A673 (cell line): ENCODE measurements around the gene FAM98C. TPM values are rescaled to one million over a fixed set of nuclear protein-coding genes. Genes with fewer than 3 reads are reported as not detected.

Experiments
- BruUV-seq: library from RNA; stranded (reverse); fragments of 400-500 nt; replicated peaks from 2 replicates; lab custom pipeline; 2021; lab: Mats Ljungman, UMichigan
- CTCF ChIA-PET: fragments of 300-600 bp; sonication (Branson Sonifier 250); formaldehyde crosslinking; loops from one replicate; lab custom pipeline; 2022; ENCODE audit warnings: antibody characterized with exemption; lab: Charles Lee
- POLR2A ChIA-PET: fragments of 300-600 bp; sonication (Branson Sonifier 250); formaldehyde crosslinking; loops from one replicate; lab custom pipeline; 2022; ENCODE audit warnings: antibody characterized with exemption; ENCODE audit not compliant: low non-redundant PET; lab: Charles Lee
- DNase-seq: peaks from one replicate; pipeline ENCODE4 v3.0.0-alpha.2; 2015; ENCODE audit warnings: low spot score
- H3K27ac ChIP-seq: fragments of 200-600 bp; sonication (generic); 2 replicates; pipeline ENCODE4 v1.5.1; 2016; ENCODE audit warnings: mixed run types, low read depth, mild to moderate bottlenecking, mixed read lengths, antibody characterized with exemption, low read length; ENCODE audit not compliant: poor library complexity, severe bottlenecking
- H3K27me3 ChIP-seq: fragments of 200-600 bp; sonication (generic); replicated peaks from 2 replicates; pipeline ENCODE4 v1.6.1; 2017; ENCODE audit warnings: mixed run types, low read depth, mild to moderate bottlenecking, mixed read lengths, antibody characterized with exemption, low read length; ENCODE audit not compliant: insufficient read depth, poor library complexity
- H3K36me3 ChIP-seq: fragments of 200-600 bp; sonication (generic); 2 replicates; pipeline ENCODE4 v1.6.1; 2016; ENCODE audit warnings: mixed run types, mild to moderate bottlenecking, mixed read lengths, antibody characterized with exemption, low read length; ENCODE audit not compliant: insufficient read depth, poor library complexity, severe bottlenecking
- H3K4me1 ChIP-seq: fragments of 200-600 bp; sonication (generic); 2 replicates; pipeline ENCODE4 v1.6.1; 2017; ENCODE audit warnings: mixed run types, mild to moderate bottlenecking, mixed read lengths, antibody characterized with exemption, low read length; ENCODE audit not compliant: insufficient read depth, poor library complexity, severe bottlenecking
- H3K4me3 ChIP-seq: fragments of 200-600 bp; sonication (generic); 2 replicates; pipeline ENCODE4 v1.5.1; 2016; ENCODE audit warnings: low read depth, mixed run types, mild to moderate bottlenecking, mixed read lengths, low read length; ENCODE audit not compliant: poor library complexity, severe bottlenecking
- H3K9me3 ChIP-seq: fragments of 200-600 bp; sonication (generic); 2 replicates; pipeline ENCODE4 v1.6.1; 2016; ENCODE audit warnings: mixed run types, low read depth, mild to moderate bottlenecking, mixed read lengths, antibody characterized with exemption, low read length; ENCODE audit not compliant: poor library complexity, severe bottlenecking
- CTCF ChIP-seq: fragments of 300-800, 200-600 bp; sonication (generic); conservative IDR thresholded peaks from 2 replicates; pipeline ENCODE4 v1.5.1; 2017; ENCODE audit warnings: low read depth, mild to moderate bottlenecking, antibody characterized with exemption, low read length, moderate library complexity, mixed read lengths
- EZH2 ChIP-seq: fragments of 200-600 bp; sonication (generic); IDR thresholded peaks from 2 replicates; pipeline ENCODE4 v1.6.1; 2017; ENCODE audit warnings: borderline replicate concordance, low read depth, mild to moderate bottlenecking, mixed read lengths, antibody characterized with exemption, low read length; ENCODE audit not compliant: poor library complexity, severe bottlenecking
- intact Hi-C: fragments of 100-400 bp; cut with micrococcal nuclease; formaldehyde crosslinking; loops from one replicate; pipeline ENCODE4 v1.10.0; 2022; ENCODE audit not compliant: unreplicated experiment
- total RNA-seq: library from RNA; stranded (reverse); gene quantifications from 2 replicates; pipeline ENCODE4 v1.2.3, GENCODE V29; 2021

The FAM98C gene
- total RNA-seq, 1 experiment from 2014 or later: 11.8 TPM

- intact Hi-C loops: no loop called here
- Histone ChIP-seq H3K9me3 (no peaks in the 10 kb centered on the region), H3K4me3 (no peak overlapping the region), H3K27ac (no peak overlapping the region), H3K27me3 (peaks cover 37% of the 10 kb centered on the region), H3K36me3 (no peaks in the 10 kb centered on the region), H3K4me1 (no peaks in the 10 kb centered on the region)
- CTCF ChIA-PET: interaction anchor here (0.6 kb wide), 1 partner anchor 459 kb away, joined by 4 read pairs; no protein-coding TSS in a partner anchor
- TF ChIP-seq EZH2: no peak
- TF ChIP-seq CTCF: no peak
- no TSS peak for BruUV-seq
- no peak for DNase-seq
- POLR2A ChIA-PET: no interaction called here
These were observed 43.5 kb upstream of the FAM98C start for GRCh38 chr19:38359242-38360021.

- intact Hi-C loops: no loop called here
- no peaks in the 10 kb centered on the region for H3K36me3 ChIP-seq
- peaks cover 37% of the 10 kb centered on the region for H3K27me3 ChIP-seq
- no peak overlapping the region for H3K27ac ChIP-seq
- H3K9me3 ChIP-seq: no peaks in the 10 kb centered on the region
- DNase-seq: no peak
- no peak overlapping the region for H3K4me3 ChIP-seq
- H3K4me1 ChIP-seq: no peaks in the 10 kb centered on the region
- ChIA-PET CTCF (no interaction called here), POLR2A (no interaction called here)
- BruUV-seq: no TSS peak
- TF ChIP-seq CTCF (no peak), EZH2 (no peak)
These were observed 42.5 kb upstream of the FAM98C start for GRCh38 chr19:38360351-38360750.

GRCh38 chr19:38360839-38361631 lies 41.9 kb upstream of the FAM98C start:
- TF ChIP-seq CTCF (no peak), EZH2 (no peak)
- ChIA-PET POLR2A (no interaction called here), CTCF (interaction anchor here (0.6 kb wide), 1 partner anchor 22 kb away, joined by 5 read pairs; no protein-coding TSS in a partner anchor)
- no peaks in the 10 kb centered on the region for H3K36me3 ChIP-seq
- H3K27me3 ChIP-seq: peaks cover 37% of the 10 kb centered on the region
- no peaks in the 10 kb centered on the region for H3K4me1 ChIP-seq
- no peaks in the 10 kb centered on the region for H3K9me3 ChIP-seq
- BruUV-seq: no TSS peak
- intact Hi-C loops: no loop called here
- peak overlapping the region; percentile 50 for H3K4me3 ChIP-seq
- no peak for DNase-seq
- H3K27ac ChIP-seq: no peak overlapping the region
